GM21825 (cell line): ENCODE data around the gene C19orf47.

Experiments used
- ATAC-seq: cut with Tn5 transposase; IDR thresholded peaks from one replicate; pipeline ENCODE4 v1.9.1; 2021; ENCODE audit warnings: mild to moderate bottlenecking, moderate library complexity; ENCODE audit not compliant: unreplicated experiment

Gene C19orf47

GRCh38 chr19:40284251-40284500 lies 64.0 kb downstream of the C19orf47 start:
- ATAC-seq, result no peak

GRCh38 chr19:40283414-40284250 lies 64.6 kb downstream of the C19orf47 start:
- no peak for ATAC-seq

GRCh38 chr19:40282920-40283319 lies 65.3 kb downstream of the C19orf47 start:
- no peak for ATAC-seq

DNA sequence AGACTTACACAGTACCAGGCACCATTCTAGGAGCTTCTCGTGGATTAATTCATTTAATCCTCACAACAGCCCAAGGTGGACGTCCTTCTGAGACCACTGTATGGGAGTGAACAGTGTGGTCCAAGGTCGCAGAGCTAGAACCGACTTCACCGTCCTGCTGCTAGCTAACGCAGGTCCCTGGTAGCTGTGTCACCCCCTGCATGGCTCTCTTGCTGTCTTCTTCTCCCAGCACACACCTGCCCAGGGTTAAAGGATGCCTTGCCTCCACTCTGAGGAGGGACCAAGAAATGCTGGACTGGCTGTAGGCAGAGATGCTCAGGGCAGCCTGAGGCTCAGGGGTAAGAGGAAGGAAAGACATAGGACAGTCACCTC lies 66.0 kb downstream of the C19orf47 start:
- ATAC-seq, result no peak

GRCh38 chr19:40281381-40282208 lies 66.6 kb downstream of the C19orf47 start:
- ATAC-seq, result no peak

GRCh38 chr19:40280608-40281221 lies 67.5 kb downstream of the C19orf47 start:
- ATAC-seq, result no peak

- ATAC-seq, result no peak
Observed at GRCh38 chr19:40279761-40280607, 68.2 kb downstream of the C19orf47 start.

GRCh38 chr19:40279120-40279551 lies 69.1 kb downstream of the C19orf47 start:
- ATAC-seq, result no peak

GRCh38 chr19:40278361-40279035 lies 69.7 kb downstream of the C19orf47 start:
- ATAC-seq, result no peak

DNA sequence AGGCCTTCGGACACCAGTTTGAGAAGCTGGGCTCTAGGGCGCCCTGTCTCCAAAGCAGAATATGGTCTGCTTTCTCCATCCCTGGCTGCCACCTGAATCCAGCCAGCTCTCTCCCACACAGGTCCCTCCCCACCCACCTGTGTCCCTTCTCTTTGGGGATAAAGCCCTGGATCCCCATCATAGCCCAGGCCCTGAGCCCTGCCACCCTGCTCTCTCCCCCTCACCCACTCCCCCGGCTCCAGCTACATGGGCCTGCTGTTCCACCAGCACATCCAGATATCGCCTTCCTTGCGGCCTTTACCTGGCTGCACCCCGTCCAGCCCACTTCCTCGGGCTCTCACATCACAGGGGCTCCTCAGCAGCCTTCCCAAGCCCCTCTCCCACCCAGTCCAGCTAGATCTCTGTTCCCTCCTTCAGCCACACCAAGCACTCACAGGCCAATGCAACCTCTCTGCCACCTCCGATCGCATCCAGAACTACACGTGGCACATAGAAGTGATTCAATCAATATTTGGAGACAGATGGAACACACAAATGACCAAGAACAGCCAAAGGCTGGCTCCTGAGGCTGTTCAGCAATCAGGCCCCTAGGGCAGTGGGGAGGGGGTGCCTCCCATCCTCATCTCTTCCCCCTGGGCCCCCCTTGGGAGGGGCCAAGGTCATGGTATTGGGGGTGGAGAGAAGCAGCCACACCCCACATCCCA lies 70.7 kb downstream of the C19orf47 start:
- ATAC-seq, result no peak

- no peak for ATAC-seq
Observed at GRCh38 chr19:40274585-40275544, 73.3 kb downstream of the C19orf47 start.

DNA sequence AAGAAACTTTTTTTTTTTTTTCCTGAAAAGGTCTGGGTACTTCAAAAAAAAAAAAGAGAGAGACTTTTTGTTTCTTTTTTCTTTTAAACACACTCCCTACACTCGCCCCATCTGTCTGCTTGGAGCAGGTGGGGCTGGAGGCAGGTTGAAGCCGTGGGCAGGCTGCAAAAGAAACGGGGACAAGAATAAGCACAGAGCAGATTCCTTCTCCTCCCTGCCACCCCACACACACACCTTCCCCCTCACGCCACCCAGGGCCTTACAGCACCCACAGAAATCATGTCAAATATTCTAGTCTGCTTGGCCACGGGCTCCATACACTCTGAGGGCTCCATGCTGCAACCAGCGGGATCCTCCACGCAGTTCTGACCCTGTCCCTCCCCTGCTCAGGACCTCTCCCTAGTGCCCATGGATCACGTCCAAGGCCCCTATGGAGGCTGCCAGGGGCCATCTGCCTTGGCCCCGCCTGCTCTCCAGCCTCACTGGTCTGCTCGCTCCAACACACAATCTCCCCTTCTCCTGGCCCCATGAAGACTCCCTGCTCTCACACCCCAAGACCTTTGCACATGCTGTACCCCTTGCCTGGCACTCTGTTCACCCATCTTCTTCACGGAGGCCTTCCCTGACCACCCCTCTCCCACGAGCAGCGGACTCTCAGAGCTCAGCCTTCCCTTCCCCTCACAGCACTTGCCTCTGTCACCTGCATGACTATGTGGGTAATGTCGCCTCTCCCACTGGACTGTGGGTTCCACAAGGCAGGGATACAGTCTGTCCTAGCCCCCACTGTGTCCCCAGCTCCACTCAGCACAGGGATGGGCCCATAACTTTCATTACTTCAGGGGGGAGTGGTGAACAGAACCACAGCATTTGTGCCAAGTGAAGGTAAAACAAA lies 74.5 kb downstream of the C19orf47 start:
- ATAC-seq, result no peak

DNA sequence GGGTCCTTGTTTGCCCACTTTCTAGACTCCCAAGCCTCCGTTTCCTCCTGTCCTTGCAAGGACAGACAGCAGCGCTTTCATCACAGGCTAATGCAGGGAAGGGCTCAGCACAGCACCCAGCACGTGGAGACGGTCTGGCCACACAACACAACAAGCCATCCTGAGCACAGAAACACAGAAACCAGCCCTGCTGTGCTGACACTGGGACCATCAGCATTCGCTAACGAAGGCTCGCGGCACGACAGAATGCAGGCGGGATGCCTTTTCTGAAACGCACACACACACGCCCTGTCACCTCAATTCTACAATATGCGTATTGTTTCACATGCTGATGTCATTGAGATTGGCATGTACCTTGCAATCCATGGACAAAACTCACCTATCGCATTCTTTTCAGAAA lies 75.9 kb downstream of the C19orf47 start:
- ATAC-seq, result no peak

GRCh38 chr19:40271706-40272105 lies 76.5 kb downstream of the C19orf47 start:
- ATAC-seq, result no peak

- no peak for ATAC-seq
Observed at GRCh38 chr19:40270362-40271089, 77.7 kb downstream of the C19orf47 start.
